GM20431 (cell line): ENCODE measurements around the gene METTL15.
"Not testable (repeated sequence)": the region's sequence is repeated elsewhere in the genome, so short reads cannot be mapped to it uniquely, and the experiment has no call there.

Experiments used
- in situ Hi-C: fragments of 300-500 bp; cut with MseI, MboI; formaldehyde crosslinking; loops from one replicate; pipeline ENCODE4 v1.15.0; 2020; ENCODE audit warnings: low sequenced_read_pairs; ENCODE audit not compliant: unreplicated experiment

The METTL15 gene

DNA sequence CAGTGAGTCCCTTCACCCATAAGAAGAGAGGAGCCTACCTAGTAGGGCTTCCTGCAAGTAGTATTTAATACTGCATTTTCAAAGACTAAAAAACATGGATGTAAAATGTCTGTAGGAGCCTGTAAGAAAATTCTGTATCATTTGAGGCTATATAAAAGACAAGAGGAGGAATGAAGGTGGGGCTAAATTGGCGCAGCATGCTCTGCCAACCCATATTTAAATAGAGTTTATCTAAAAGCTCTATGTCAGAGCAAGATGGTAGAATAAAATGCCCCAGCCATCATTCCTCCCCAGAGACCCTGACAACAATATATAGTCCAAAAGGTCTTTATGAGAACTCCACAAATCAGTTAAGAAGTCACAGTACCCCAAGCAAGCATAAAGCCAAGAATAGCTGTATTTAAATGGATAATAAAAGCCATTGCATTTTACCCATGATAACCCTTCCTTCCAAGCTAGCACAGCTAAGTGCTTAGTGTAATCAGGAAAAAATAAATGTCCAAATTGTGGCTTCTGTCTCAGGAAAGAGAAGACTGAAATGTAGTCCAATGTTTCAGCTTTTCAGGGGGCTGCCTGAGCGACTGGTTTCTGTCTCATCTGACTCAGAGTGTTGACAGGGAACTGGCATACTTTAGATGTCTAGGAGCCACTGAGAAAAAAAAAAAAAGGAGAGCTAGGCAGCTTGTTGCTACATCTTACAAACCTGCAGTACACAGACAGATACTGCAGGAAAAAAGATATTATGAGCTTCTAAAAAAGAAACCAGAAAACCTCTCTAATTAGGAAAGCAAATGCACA lies 258.6 kb downstream of the METTL15 start:
- in situ Hi-C loops = no loop called here

DNA sequence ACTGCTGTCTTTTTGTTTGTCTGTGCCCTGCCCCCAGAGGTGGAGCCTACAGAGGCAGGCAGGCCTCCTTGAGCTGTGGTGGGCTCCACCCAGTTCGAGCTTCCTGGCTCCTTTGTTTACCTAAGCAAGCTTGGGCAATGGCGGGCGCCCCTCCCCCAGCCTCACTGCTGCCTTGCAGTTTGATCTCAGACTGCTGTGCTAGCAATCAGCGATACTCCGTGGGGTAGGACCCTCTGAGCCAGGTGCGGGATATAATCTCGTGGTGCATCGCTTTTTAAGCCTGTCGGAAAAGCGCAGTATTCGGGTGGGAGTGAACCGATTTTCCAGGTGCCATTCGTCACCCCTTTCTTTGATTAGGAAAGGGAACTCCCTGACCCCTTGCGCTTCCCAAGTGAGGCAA lies 269.9 kb downstream of the METTL15 start:
- in situ Hi-C loops = not testable (repeated sequence)
